T-helper 1 cell treated with Interleukin-12 subunit alpha and Interleukin-12 subunit beta and Interleukin-4 antibody, amounts not matched to agents 30 ng/mL and 1 ng/mL, for 36 hours (primary cell): Measurements from ENCODE around the gene LYAR. TPM values are rescaled to one million over a fixed set of nuclear protein-coding genes. Genes with fewer than 3 reads are reported as not detected.

ENCODE experiments used
- intact Hi-C: fragments of 100-400 bp; cut with micrococcal nuclease; formaldehyde crosslinking; loops from one replicate; pipeline ENCODE4 v1.15.1; 2024
- total RNA-seq: library from RNA; stranded (reverse); gene quantifications from 2 replicates; pipeline ENCODE4 v1.2.3, GENCODE V29; 2022

The LYAR gene
- total RNA-seq, 1 donor from 2014 or later = 32.7 TPM

- intact Hi-C loops = no loop called here
These were observed 63.9 kb downstream of the LYAR start for GRCh38 chr4:4225915-4226605.

Other genes with a start within 250 kb of the LYAR start
- not detected in 2 replicates for gene OTOP1, start 63.2 kb downstream of the LYAR start, total RNA-seq
- gene TMEM128, start 41.9 kb downstream of the LYAR start, total RNA-seq = 15.5 and 16.5 TPM in 2 replicates
- 6.9 and 8.4 TPM in 2 replicates for gene ZBTB49, start 97 bp upstream of the LYAR start, total RNA-seq
- 0.69 and 1.1 TPM in 2 replicates for gene NSG1, start 96.9 kb upstream of the LYAR start, total RNA-seq